Uterus (tissue), 2 donors: ENCODE data around the gene ATN1.

ENCODE experiments used
- CTCF ChIP-seq, 4 experiments: fragments of 200-600 bp in 2 of 4; fragments of 450-650 bp in 2 of 4; sonication (generic) in 2 of 4; IDR thresholded peaks; one replicate each; pipeline ENCODE4 v1.5.1; 2016 to 2019; ENCODE audit warnings: antibody characterized with exemption in 4 of 4, mild to moderate bottlenecking in 2 of 4, moderate library complexity in 1 of 4
- POLR2A ChIP-seq, 2 donors: fragments of 450-650 bp; IDR thresholded peaks; one replicate each; pipeline ENCODE4 v1.6.1; 2016; ENCODE audit warnings: antibody characterized with exemption in 2 of 2, mild to moderate bottlenecking in 1 of 2, moderate library complexity in 1 of 2

- TF ChIP-seq CTCF (IDR thresholded peaks at IDR 0.05) (no peak), POLR2A (IDR thresholded peaks at IDR 0.05) (no peak)
Observed at GRCh38 chr12:6965714-6966113, 38.0 kb downstream of the ATN1 start.
